Mesenchymal stem cell (in vitro differentiated cells and primary cell): ENCODE results near the gene PAX5.

Experiments used
- DNase-seq: peaks from one replicate; pipeline ENCODE4 v3.0.0-alpha.2; 2013
- H2AFZ ChIP-seq: one replicate; pipeline ENCODE4 v1.6.1; 2013; ENCODE audit warnings: low read depth, mild to moderate bottlenecking, control low read depth, inconsistent platforms, low read length, moderate library complexity
- H2AK5ac ChIP-seq: 2 replicates; pipeline ENCODE4 v1.6.1; 2013; ENCODE audit warnings: low read length, moderate library complexity, mild to moderate bottlenecking, inconsistent platforms; ENCODE audit not compliant: severe bottlenecking
- H2BK120ac ChIP-seq: one replicate; pipeline ENCODE4 v1.6.1; 2013; ENCODE audit warnings: low read depth, mild to moderate bottlenecking, inconsistent platforms, low read length, moderate library complexity
- H2BK12ac ChIP-seq, 2 experiments: one replicate each; pipeline ENCODE4 v1.6.1; 2013; ENCODE audit warnings: inconsistent platforms in 2 of 2, low read length in 2 of 2, mild to moderate bottlenecking in 2 of 2, moderate library complexity in 2 of 2, control low read depth in 1 of 2
- H2BK15ac ChIP-seq: one replicate; pipeline ENCODE4 v1.6.1; 2013; ENCODE audit warnings: mild to moderate bottlenecking, low read depth, inconsistent platforms; ENCODE audit not compliant: poor library complexity, severe bottlenecking
- H2BK5ac ChIP-seq: 2 replicates; pipeline ENCODE4 v1.6.1; 2013; ENCODE audit warnings: low read depth, mild to moderate bottlenecking, low read length, control low read depth, inconsistent platforms; ENCODE audit not compliant: poor library complexity, severe bottlenecking
- H3K14ac ChIP-seq, 2 experiments: one replicate each; pipeline ENCODE4 v1.6.1; 2013; ENCODE audit warnings: inconsistent platforms in 2 of 2, low read length in 2 of 2, control low read depth in 1 of 2, mild to moderate bottlenecking in 1 of 2, moderate library complexity in 1 of 2
- H3K18ac ChIP-seq, 2 experiments: one replicate each; pipeline ENCODE4 v1.6.1; 2013; ENCODE audit warnings: inconsistent platforms in 2 of 2, low read length in 2 of 2, control low read depth in 1 of 2, low read depth in 1 of 2, mild to moderate bottlenecking in 1 of 2
- H3K23ac ChIP-seq, 2 experiments: one replicate each; pipeline ENCODE4 v1.6.1; 2013; ENCODE audit warnings: inconsistent platforms in 2 of 2, low read length in 2 of 2, mild to moderate bottlenecking in 2 of 2, moderate library complexity in 2 of 2, control low read depth in 1 of 2
- H3K27ac ChIP-seq: 2 replicates; pipeline ENCODE4 v1.5.1; 2013; ENCODE audit warnings: mild to moderate bottlenecking, moderate library complexity, low read length, control low read depth, inconsistent platforms; ENCODE audit not compliant: poor library complexity, severe bottlenecking
- H3K27me3 ChIP-seq, 2 experiments: 2 replicates each; pipeline versions ENCODE4 v1.6.1 to v1.7.0; 2013; ENCODE audit warnings: low read length in 2 of 2, mild to moderate bottlenecking in 2 of 2, moderate library complexity in 2 of 2, control low read depth in 1 of 2, inconsistent platforms in 1 of 2; ENCODE audit not compliant: control insufficient read depth in 1 of 2, insufficient read depth in 1 of 2
- H3K36me3 ChIP-seq, 2 experiments: 2 replicates each; pipeline versions ENCODE4 v1.6.1 to v1.7.0; 2013; ENCODE audit warnings: low read length in 2 of 2, control low read depth in 1 of 2, inconsistent platforms in 1 of 2, low read depth in 1 of 2, mild to moderate bottlenecking in 1 of 2; ENCODE audit not compliant: insufficient read depth in 2 of 2, control insufficient read depth in 1 of 2
- H3K4ac ChIP-seq, 2 experiments: one replicate each; pipeline ENCODE4 v1.6.1; 2013; ENCODE audit warnings: inconsistent platforms in 2 of 2, low read length in 2 of 2, mild to moderate bottlenecking in 2 of 2, moderate library complexity in 2 of 2, control low read depth in 1 of 2, low read depth in 1 of 2
- H3K4me1 ChIP-seq: 2 replicates; pipeline ENCODE4 v1.6.1; 2013; ENCODE audit warnings: low read depth, low read length, control low read depth; ENCODE audit not compliant: control insufficient read depth, insufficient read depth
- H3K4me2 ChIP-seq: 2 replicates; pipeline ENCODE4 v1.6.1; 2013; ENCODE audit warnings: low read length, mild to moderate bottlenecking, inconsistent platforms; ENCODE audit not compliant: poor library complexity, severe bottlenecking
- H3K4me3 ChIP-seq, 2 experiments: 2 replicates each; pipeline versions ENCODE4 v1.5.1 to v1.7.0; 2013; ENCODE audit warnings: low read length in 2 of 2, mild to moderate bottlenecking in 2 of 2, control low read depth in 1 of 2, low read depth in 1 of 2; ENCODE audit not compliant: insufficient read depth in 1 of 2
- H3K79me1 ChIP-seq: replicated peaks from 2 replicates; pipeline ENCODE4 v1.6.1; 2013; ENCODE audit warnings: mild to moderate bottlenecking, control low read depth, low read length, inconsistent platforms; ENCODE audit not compliant: poor library complexity, severe bottlenecking
- H3K9ac ChIP-seq: 2 replicates; pipeline ENCODE4 v1.7.0; 2013; ENCODE audit warnings: mild to moderate bottlenecking, low read length, moderate library complexity
- H3K9me3 ChIP-seq: 2 replicates; pipeline ENCODE4 v1.7.0; 2013; ENCODE audit warnings: mild to moderate bottlenecking, low read length; ENCODE audit not compliant: control insufficient read depth
- H4K8ac ChIP-seq: one replicate; pipeline ENCODE4 v1.6.1; 2013; ENCODE audit warnings: inconsistent platforms, mild to moderate bottlenecking, low read length, moderate library complexity
- H4K91ac ChIP-seq: one replicate; pipeline ENCODE4 v1.6.1; 2013; ENCODE audit warnings: mild to moderate bottlenecking, low read length, inconsistent platforms
- whole genome bisulfite sequencing: methylation state at CpG from one replicate; pipeline ENCODE4 v1.1.7; 2013; ENCODE audit warnings: mixed read lengths; 5-methylcytosine and 5-hydroxymethylcytosine counted together

Gene PAX5

DNA sequence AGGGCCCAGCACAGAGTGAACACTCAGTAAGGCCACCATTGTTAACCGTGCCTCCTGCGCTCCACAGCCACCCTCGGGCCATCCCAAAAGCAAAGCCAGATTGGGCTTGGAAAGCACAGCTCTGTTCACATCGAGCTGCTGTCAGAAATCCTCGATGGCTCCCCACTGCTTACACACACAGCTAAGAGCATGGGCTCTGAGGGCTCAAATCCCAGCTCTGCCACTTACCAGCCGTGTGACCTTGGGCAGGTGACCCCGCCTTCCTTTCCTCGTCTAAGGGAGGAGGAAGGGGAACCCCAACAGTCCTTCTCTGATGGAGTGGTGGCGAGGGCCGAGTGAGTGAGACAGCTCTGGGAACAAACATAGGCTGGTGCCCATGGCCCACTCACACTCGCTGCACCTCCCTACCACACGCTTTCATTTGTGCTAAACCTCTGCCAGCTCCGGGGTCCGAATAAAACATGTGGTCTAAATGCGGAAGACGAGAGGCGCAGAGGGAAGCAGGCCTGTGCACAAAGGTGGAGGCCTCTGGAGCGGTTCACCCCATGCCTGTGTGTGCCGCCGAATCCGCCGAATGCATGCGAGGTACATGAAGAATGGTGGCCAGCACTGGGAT is 139.3 kb downstream of the PAX5 start:
- no peak overlapping the region for H2BK120ac ChIP-seq

GRCh38 chr9:36893911-36894310 is 140.2 kb downstream of the PAX5 start:
- no peak overlapping the region for H3K27ac ChIP-seq
- H2BK12ac ChIP-seq, result no peak overlapping the region
- no peaks in the 10 kb centered on the region for H3K79me1 ChIP-seq
- no peak overlapping the region for H4K8ac ChIP-seq
- no peaks in the 10 kb centered on the region for H3K4me1 ChIP-seq
- no peak overlapping the region for H3K4me3 ChIP-seq
- H2BK15ac ChIP-seq, result no peak overlapping the region
- no peak overlapping the region for H3K23ac ChIP-seq
- H3K4ac ChIP-seq, result no peak overlapping the region
- no peak overlapping the region for H3K4me2 ChIP-seq
- H3K9me3 ChIP-seq, result no peaks in the 10 kb centered on the region
- 87% methylated on average over 8 of the region's 8 CpGs for WGBS
- no peak overlapping the region for H2BK120ac ChIP-seq
- H2BK5ac ChIP-seq, result no peak overlapping the region
- DNase-seq, result no peak
- no peak overlapping the region for H4K91ac ChIP-seq
- H3K27me3 ChIP-seq, result peaks cover 87 to 98% of the 10 kb centered on the region in 2 experiments
- no peak overlapping the region for H3K14ac ChIP-seq
- H3K36me3 ChIP-seq, result no peaks in the 10 kb centered on the region
- H3K9ac ChIP-seq, result no peak overlapping the region
- H3K18ac ChIP-seq, result no peak overlapping the region
- no peak overlapping the region for H2AFZ ChIP-seq
- no peak overlapping the region for H2AK5ac ChIP-seq

More for the DNA sequence above, 139.3 kb downstream of the PAX5 start:
- Histone ChIP-seq H2BK5ac (no peak overlapping the region), H3K9ac (no peak overlapping the region), H2BK12ac (no peak overlapping the region), H3K36me3 (no peaks in the 10 kb centered on the region), H3K14ac (no peak overlapping the region), H2AFZ (no peak overlapping the region), H4K91ac (no peak overlapping the region), H3K4me1 (no peaks in the 10 kb centered on the region), H3K79me1 (no peaks in the 10 kb centered on the region), H3K27ac (no peak overlapping the region), H3K18ac (no peak overlapping the region), H2AK5ac (no peak overlapping the region), H3K23ac (no peak overlapping the region), H4K8ac (no peak overlapping the region), H3K4me3 (no peak overlapping the region), H3K4me2 (no peak overlapping the region), H3K9me3 (no peaks in the 10 kb centered on the region), H2BK15ac (no peak overlapping the region), H3K4ac (no peak overlapping the region), H3K27me3 (peaks cover 87 to 98% of the 10 kb centered on the region in 2 experiments)
- 92% methylated on average over 23 of the region's 23 CpGs for WGBS
- DNase-seq, result no peak

DNA sequence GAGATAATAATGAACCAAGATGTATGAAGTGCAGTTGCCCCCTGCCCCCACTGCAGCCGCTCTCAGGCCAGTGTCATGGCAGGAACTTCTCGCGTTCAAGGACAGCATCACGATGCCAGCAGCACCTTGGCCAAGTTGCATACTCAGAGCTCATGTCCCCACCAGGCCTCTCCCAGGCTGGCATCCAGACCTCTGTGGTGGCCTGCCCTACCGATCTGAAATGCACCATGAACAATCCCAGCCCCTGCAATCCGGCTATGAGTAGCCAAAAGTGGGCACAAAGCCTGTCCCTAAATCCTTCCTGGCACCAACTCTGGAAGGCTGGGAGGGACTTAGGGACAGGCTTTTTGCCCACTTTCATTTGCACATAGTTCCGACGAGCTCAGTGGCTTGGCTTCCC is 140.9 kb downstream of the PAX5 start:
- Histone ChIP-seq H4K8ac (no peak overlapping the region), H3K14ac (no peak overlapping the region), H2BK5ac (no peak overlapping the region), H3K4me1 (no peaks in the 10 kb centered on the region), H2AK5ac (no peak overlapping the region), H3K23ac (no peak overlapping the region), H3K9ac (no peak overlapping the region), H3K9me3 (no peaks in the 10 kb centered on the region), H3K27me3 (peaks cover 87 to 98% of the 10 kb centered on the region in 2 experiments), H3K36me3 (no peaks in the 10 kb centered on the region), H3K79me1 (no peaks in the 10 kb centered on the region), H2BK120ac (no peak overlapping the region), H3K4ac (no peak overlapping the region), H3K4me3 (no peak overlapping the region), H2AFZ (no peak overlapping the region), H3K4me2 (no peak overlapping the region), H2BK12ac (no peak overlapping the region), H3K27ac (no peak overlapping the region), H3K18ac (no peak overlapping the region), H4K91ac (no peak overlapping the region), H2BK15ac (no peak overlapping the region)
- 90% methylated on average over 8 of the region's 8 CpGs for WGBS
- DNase-seq, result no peak

GRCh38 chr9:36892279-36892678 is 141.8 kb downstream of the PAX5 start:
- no peak overlapping the region for H2BK5ac ChIP-seq
- no peak overlapping the region for H3K4ac ChIP-seq
- no peak for DNase-seq
- no peak overlapping the region for H3K14ac ChIP-seq
- peaks cover 78 to 98% of the 10 kb centered on the region in 2 experiments for H3K27me3 ChIP-seq
- H3K27ac ChIP-seq, result no peak overlapping the region
- no peaks in the 10 kb centered on the region for H3K9me3 ChIP-seq
- no peak overlapping the region for H3K4me3 ChIP-seq
- H2AK5ac ChIP-seq, result no peak overlapping the region
- H2BK15ac ChIP-seq, result no peak overlapping the region
- H4K91ac ChIP-seq, result no peak overlapping the region
- H2BK12ac ChIP-seq, result no peak overlapping the region
- H3K36me3 ChIP-seq, result no peaks in the 10 kb centered on the region
- H2BK120ac ChIP-seq, result no peak overlapping the region
- 93% methylated on average over 2 of the region's 4 CpGs for WGBS
- H3K79me1 ChIP-seq, result no peaks in the 10 kb centered on the region
- no peak overlapping the region for H4K8ac ChIP-seq
- no peak overlapping the region for H3K18ac ChIP-seq
- H3K9ac ChIP-seq, result no peak overlapping the region
- no peaks in the 10 kb centered on the region for H3K4me1 ChIP-seq
- H2AFZ ChIP-seq, result no peak overlapping the region
- no peak overlapping the region for H3K23ac ChIP-seq
- no peak overlapping the region for H3K4me2 ChIP-seq
